GM21447 (cell line): ENCODE measurements around the gene HSPA4.
A peak's percentile ranks its signal among the peaks of the same experiment; 100 is the strongest.
"Not testable (repeated sequence)": the region's sequence is repeated elsewhere in the genome, so short reads cannot be mapped to it uniquely, and the experiment has no call there.

ENCODE experiments used
- ATAC-seq: cut with Tn5 transposase; IDR thresholded peaks from one replicate; pipeline ENCODE4 v1.9.1; 2021; ENCODE audit not compliant: unreplicated experiment

HSPA4 gene

DNA sequence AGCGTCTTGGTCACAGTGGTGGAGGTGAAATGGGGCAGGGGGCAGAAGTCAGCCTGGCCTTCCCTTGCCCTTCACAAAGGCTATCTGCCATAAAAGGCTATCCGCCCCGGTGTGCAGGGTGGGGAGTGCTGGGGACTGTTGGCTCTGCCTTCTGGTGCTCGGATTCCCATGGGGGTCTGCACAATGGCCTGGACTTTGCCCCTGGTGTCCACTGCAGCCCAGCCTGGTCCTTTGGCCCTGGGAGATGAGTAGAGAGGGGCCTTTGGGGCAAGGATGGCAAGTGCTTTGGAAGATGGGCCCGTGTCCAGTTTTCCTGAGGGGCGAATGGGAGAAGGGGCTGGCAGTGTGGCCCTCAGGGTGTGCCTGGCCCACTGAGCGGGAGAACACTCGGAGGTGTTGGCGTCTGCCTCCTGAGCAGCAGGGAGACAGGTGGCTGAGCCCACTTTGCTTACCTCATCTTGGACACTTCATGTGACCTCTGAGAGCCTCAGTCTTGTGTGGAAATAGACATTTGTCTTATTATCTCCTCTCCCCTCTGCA is 69.9 kb downstream of the HSPA4 start:
- ATAC-seq = no peak

DNA sequence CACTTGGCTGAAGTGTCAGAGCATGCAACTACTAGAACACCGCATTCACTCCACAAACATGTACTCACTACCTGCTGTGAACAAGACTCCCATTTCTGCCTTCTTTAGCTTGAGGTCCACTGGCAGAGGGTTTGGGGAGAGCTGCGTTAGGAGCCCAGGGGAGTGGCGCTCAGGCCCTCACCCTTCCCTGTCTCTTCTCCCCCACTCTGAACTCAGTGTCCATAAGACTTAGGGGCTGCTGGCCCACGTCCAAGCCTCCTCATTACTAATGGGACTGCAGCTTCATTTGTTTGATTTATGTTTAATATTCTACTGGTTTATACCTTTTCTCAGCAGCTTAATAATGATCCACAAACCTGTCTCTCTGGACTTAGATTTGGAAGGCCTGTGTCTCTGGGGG is 70.9 kb downstream of the HSPA4 start:
- no peak for ATAC-seq

DNA sequence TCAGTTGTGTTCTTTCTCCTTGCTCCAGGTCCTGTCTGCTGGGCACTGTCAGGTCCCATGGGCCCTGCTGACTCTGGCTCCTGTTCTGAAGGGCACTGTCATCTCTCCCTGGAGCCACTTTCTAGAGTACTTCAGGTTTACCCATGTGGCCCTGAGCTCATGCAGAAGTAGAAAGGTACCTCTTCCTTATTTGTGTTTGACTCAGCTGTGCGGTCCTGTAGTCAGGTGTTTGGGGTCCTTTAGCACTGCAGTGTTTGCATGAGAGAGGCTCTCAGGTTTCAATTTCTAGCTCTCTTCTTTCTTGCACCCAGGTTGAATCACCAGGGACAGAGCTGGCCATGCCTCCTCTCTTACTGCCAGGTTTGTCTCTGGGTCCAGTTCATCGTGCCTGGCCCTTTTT is 71.5 kb downstream of the HSPA4 start:
- ATAC-seq = peak; percentile 61

DNA sequence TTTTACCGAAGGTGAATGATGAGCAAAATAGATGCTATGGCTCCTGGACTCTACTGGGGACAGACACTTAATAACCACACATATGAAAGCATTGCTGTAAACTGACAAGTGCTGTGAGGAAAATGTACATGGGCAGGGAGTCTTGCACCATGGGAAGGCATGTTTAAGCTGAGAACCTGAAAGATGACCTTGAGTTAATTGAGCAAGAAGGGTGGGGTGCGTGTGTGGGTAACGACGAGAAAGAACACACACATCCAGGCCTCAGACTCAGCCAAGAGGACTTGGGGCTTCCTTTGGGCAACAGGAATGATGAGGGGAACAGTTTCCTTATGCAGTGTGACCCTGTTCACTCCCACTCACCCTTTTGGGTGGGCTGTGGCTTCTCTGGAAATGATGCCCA is 73.1 kb downstream of the HSPA4 start:
- no peak for ATAC-seq

DNA sequence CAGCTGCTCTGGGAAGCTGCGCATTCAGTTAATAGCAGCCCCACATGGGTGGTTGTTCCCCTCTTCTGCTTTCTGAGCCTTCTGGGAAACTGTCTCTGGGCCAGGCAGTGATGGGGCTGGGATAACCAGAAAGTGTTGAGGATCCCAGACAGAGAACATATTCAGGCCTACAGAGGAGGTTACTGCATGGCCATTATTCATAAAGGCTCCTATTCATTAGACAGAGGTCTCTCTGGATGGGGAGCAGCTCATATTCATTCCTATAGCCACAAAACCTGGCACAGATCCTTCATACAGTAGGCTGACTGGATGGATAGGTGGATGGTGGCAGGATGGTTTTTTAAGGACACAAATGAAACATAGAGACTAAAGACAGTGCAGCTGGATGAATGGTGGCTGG is 76.3 kb downstream of the HSPA4 start:
- ATAC-seq = no peak

DNA sequence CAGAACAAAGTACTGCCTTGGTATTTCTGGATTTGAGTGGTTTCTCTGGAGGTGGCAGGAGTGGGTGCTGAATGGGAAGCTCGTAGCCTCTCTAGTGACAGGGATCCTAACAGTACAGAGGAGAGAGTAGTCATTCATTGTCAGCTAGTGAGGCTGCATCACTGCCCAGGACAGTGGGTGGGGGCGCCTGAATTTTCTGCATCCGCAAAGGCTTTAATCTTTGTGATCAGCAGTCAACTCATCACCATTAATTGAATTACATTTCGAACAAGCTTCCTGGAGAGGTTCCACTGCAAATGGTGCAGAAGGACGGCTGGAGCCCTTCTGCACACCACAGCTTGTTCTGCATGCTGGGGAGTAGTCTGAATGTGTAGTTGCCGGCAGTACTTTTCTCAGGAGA is 77.5 kb downstream of the HSPA4 start:
- ATAC-seq = no peak

DNA sequence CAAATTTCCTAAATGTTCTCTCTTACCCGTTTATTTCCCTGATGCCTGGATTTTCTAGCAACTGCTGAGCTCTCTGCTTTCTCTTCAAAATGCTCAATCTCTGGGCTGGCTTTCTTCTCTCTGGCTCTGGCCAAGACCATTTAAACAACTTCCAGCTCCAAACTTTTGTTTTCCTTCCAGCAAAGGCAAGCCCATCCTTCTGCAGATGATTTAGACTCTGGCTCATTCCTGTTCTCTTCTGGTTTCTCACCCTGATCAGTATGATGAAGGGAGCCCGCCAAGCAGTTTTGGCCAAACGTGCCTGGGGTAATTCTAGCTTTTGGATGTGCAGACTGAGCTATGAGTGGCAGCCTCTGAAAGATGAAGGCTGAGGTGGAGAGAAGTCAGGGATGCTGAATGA is 78.1 kb downstream of the HSPA4 start:
- no peak for ATAC-seq

DNA sequence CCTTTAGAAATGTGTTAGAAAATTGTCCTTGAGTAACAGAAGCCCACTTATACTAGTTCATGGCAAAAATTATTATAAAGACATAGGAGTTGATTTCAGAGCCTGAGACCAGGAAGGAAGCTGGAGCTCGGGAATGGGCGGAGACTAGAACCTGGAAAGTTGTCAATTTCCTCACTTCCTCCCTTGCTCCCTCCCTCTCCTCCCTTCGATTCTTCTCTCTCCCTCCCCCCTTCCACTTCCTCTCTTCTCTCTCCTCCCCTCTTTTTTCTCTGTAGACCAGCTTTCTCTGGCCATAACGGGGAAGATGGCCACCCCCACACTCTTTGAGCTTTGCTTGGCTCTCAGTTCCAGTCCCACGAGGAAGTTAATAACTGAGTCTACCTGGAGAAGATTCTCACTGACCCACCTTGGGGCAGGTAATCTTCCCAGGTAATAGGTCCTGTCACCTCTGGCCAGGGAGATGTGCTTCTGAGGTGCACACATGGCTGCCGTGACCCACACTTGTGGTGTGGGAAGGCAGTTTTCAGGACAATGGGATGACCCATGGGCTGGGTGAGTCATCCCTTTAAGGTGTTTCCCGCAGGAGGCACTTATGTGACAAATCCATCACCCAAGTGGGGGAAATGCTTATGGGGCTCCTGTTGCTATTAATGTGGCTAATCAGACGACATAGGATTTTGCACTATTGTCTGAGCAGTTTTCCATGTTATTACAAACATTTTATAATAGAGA is 78.7 kb downstream of the HSPA4 start:
- ATAC-seq = no peak

DNA sequence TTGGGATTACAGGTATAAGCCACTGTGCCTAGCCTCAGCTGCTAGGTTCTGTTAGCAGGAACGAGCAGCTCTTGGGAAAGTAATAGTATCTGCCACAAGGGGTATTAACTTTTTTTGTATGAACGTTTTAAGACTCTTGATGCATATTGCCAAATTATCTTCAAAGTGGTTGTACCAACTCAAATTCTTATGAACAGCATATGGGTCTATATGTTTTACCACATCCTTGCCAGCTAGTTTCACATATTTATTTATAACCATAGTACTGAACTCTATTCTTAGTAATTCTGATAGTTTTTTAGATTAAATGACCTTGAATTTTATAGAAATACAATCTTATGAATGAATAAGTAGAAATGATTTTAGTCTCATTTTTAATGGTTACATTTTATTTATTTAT is 80.9 kb downstream of the HSPA4 start:
- no peak for ATAC-seq

DNA sequence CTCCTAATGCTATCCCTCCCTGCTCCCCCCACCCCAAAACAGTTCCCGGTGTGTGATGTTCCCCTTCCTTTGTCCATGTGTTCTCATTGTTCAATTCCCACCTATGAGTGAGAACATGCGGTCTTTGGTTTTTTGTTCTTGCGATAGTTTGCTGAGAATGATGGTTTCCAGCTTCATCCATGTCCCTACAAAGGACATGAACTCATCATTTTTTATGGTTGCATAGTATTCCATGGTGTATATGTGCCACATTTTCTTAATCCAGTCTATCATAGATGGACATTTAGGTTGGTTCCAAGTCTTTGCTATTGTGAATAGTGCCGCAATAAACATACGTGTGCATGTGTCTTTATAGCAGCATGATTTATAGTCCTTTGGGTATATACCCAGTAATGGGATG is 81.4 kb downstream of the HSPA4 start:
- ATAC-seq = not testable (repeated sequence)

DNA sequence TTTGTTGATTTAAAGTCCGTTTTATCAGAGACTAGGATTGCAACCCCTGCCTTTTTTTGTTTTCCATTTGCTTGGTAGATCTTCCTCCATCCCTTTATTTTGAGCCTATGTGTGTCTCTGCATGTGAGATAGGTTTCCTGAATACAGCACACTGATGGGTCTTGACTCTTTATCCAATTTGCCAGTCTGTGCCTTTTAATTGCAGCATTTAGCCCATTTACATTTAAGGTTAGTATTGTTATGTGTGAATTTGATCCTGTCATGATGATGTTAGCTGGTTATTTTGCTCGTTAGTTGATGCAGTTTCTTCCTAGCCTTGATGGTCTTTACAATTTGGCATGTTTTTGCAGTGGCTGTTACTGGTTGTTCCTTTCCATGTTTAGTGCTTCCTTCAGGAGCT is 85.1 kb downstream of the HSPA4 start:
- ATAC-seq = not testable (repeated sequence)

DNA sequence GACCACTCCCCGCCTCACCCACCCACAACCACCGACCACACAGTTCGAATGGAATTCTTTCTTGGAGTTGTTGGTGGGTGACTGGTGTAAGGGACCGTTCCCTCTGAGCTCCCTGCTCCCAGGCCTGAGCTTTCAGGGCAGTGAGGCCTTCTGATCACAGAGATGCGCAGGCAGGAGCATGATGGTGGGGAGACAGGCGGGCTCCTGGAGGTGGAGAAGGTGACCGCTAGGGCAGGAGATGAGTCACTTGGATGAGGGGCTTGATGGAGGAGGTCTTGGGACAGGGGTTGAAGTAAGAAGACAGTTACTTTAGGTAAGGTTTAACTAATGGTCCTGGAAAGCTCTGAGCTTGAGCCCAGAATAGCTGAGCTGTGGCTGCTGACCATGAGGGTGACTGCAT is 88.5 kb downstream of the HSPA4 start:
- no peak for ATAC-seq

DNA sequence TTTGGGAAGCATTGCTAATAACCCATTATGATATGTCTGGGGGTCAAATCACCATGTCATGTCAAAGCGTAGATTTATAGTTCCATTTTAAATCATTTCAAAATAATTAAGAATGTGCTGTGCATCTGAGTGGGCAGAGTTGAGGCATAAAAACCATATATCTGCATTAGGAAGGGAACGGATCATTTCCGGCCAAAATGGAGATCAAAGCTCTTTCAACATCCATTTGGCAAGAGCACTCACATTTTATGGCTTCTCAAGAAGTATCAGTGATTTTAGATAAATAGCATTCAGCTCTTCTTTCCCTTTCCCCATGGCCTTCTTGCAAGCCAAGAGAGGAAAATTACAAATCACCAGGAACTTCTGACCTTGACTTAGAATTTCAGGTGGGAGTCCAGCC is 89.9 kb downstream of the HSPA4 start:
- ATAC-seq = no peak

DNA sequence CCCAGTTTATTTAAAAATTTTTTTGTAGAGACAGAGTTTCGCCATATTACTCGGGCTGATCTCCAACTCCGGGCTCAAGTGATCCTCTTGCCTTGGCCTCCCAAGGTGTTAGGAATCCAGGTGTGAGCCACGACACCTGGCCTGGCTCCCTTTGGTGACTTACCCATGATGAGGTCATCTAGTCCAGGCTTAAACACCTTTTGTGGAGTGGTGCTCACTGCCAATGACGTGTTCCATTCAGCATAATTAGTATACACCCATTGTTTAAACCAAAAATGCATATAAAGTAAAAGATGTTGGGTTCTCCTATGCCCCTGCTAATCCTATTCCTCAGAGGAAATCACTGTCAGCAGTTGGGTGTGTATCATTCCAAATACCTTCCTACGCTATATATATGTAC is 91.0 kb downstream of the HSPA4 start:
- ATAC-seq = no peak

DNA sequence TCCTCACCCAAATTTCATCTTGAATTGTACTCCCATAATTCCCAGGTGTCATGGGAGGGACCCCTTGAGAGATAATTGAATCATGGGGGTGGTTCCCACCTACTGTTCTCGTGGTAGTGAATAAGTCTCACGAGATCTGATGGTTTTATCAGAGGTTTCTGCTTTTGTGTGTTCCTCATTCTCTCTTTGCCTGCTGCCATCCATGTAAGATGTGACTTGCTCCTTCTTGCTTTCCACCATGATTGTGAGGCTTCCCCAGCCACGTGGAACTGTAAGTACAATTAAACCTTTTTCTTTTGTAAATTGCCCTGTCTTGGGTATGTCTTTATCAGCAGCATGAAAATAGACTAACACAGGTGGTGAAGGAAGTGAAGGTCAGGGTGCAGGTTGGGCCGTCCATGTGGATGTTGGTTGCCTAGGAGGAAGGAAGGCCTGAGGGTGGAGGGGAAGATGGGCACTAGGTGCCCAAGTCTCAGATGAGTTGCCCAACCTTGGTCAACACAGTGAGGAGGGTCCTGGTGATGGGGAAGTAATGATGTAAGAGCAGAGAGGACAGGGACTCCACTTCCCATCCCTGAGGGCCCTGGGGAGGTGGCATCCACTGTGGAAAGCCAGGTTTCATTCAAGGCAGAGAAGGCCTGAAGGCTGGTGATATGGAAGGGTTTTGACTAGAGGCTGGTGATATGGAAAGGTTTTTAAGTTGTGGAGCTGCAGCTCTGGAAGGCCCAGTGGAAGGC is 92.6 kb downstream of the HSPA4 start:
- no peak for ATAC-seq

DNA sequence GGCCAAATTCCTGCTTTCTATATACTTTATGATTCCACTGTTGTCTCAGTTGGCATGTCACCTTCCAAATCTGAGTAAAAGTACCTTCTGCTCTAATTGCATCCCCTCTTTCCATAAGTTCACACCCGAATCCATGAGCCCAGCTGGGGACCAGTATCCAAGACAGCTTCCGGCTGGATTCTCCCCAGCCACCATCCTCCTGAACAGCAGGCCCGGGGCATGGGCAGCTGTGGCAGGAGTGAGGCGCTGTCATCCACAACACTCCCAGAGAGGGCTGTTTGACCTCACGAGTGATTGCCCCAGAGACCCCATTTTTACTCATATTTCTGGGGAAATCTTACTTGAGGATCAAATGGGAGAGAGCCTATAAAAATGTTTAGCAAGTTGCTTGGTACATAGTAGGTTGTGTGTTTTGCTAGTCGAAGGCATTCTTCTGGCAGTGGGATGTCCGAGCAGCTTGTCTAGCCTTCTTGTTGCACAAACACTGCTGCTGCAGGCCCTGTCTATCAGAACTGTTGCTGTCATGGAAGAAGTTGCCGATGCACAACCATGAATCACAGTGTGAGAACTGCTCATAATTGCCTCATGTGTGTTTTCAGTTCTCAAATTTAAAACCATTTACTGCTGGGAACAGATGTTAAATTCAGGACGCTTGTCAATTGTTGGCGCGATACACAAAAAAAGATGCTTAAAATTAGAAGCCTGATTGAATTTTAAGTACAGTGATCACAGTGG is 93.8 kb downstream of the HSPA4 start:
- ATAC-seq = no peak

DNA sequence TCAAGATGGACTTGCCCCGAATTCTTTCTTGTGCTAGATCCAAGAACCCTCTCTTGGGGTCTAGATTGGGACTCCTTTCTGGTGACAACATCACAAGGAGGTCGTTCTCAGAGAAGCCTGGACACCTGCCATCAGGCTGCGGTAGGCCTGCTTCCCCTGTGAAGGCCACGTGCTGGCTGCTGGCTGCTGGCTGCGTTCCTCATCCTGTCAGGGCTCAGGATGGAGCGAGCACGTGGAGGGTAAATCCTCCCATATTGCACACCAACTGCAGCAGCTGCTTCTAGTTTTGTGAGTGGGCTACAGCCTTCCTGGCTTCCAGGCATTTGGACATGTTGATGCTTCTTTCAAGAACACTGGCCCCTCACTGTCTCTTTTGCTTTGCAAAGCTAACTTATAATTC is 95.6 kb downstream of the HSPA4 start:
- ATAC-seq = no peak

DNA sequence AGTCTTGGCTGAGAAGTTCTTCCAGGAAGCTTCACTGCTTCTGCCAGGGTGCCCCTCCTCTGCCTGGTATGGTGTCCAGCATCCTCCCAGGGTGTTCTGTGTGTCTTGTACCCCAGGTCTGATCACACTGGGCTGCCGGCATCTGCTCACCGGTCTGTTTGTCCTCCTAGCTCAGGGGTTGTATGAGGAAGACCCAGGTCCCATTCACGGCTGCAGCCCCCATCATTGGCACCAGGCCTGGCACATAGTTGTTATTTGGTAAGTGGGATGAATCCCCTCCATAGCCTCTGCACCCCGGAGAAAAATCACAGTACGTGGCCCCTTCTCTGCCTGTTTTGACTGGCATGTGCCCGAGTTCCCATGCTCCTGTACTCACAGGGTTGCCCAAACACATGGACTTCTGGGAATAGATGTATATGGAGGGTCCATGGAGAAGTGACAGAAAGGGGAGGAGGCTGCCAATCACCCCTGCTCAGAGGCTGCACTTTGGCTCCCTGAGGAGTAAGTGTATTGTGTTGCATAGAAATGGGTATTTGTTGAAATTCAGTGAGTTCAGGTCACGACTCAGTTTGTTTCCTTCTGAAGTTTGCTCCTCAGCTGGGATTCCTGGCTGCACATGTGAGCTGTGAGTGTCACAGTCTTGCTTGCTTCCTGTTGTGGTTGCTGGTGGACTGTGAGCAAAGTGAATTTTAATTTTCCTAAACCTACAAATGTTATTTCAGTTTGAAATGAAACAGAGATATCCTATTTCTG is 96.2 kb downstream of the HSPA4 start:
- ATAC-seq = no peak

DNA sequence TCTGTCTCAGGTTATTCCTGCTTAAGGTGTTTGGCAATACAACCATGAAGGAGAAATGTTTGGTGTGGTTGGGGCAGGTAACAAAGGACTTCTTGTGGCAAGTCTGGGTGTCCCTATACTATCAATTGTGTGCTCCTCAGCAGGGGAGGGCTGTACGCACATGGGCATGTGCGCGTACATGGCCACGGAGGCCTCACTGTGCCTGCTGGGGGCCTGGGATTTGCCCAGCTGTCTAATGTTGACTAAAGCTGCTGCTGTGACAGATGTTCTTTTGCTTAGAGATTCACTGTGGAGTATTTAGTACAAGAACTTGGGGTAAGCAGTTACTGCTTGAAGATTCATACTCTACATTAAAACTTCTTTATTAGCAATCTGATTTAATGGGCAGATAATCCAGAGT is 97.5 kb downstream of the HSPA4 start:
- ATAC-seq = no peak

DNA sequence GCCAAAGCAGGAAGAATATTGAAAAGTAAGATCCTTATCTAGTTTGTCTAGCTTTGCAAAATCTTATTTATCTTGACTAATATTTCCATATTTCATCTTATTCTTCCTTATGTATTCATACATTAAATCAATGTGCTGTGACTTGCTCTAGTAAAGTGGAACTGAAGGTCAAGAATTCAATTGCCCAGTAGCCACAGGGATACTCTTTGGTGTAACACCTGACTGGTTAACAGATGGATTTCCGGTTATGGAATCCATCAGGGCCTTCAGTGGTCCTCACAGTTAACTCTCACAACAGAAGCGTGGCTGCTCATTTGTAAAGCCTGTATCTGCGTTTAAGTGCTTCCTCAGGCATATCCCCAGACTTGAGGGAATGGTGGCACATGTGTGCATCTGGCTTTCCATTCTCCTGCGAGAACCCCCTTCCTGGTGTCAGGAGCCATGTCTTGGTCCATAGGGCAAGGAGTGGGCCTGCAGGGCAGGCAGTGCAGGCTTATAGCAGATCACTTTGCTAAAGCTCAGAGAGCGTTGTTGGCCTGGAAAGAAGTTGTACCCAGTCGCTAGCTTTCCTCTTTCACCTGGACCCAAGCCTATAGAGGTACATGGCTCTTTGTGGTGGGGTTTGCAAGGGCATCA is 99.2 kb downstream of the HSPA4 start:
- no peak for ATAC-seq
